ENCODE data around the gene ELOB. TPM values are rescaled to one million over a fixed set of nuclear protein-coding genes. Genes with fewer than 3 reads are reported as not detected.

Gene ELOB
- polyA plus RNA-seq, 1 experiment: 146 TPM

DNA sequence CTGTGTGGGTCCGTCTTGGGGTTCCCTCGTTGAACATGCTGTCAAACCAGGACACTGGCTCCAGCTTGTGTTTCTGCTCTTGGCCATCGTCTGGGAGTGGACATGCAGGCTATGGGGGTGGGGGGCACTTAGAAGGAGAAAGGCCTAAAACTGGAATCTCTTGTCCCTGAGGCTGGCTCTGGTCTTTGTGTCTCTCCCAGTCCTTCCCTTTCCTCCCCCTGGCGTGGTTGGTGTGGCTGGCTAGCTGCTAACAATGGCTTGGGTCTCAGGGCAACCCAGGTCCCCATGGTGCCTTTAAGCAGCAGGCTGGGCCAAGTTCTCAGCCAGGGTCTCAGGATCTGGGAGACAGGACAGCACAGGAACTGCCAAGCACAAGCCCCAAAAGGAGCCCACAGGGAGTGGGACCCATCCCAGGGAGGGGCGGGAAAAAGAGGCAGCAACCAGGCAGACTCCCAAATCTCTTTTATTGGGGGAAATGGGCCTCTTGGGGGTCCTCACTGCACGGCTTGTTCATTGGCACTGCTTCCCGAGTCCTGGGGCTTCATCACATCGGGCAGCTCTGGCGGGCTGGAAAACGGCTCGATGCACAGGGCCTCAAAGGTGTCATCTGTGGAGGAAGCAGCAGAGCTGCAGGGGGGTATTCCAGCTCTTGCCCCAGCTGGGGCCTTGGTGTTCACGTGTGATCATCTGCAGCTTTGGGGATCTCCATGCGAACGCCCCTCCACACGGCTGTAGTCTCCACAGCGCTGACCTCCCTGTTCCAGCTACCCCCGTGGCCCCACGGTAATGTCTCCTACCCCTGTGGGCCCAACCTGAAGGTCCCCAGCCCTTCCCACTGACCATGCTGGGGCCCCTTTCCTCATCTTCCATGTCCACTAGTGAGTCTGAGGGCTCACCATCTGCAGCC is 5.3 kb downstream of the ELOB start:
- Histone ChIP-seq H3K27me3 (ENCODE audit: control insufficient read depth, insufficient read depth, low read length) (no peaks in the 10 kb centered on the region), H3K9me3 (ENCODE audit: control insufficient read depth, insufficient read depth, low read length) (no peaks in the 10 kb centered on the region; the same call in 1 of the 2 replicates), H3K27ac (ENCODE audit: low read depth, low read length) (peak overlapping the region; percentile 21), H3K4me3 (ENCODE audit: low read depth, low read length) (no peak overlapping the region)
- no peak for TF ChIP-seq CTCF (IDR thresholded peaks at IDR 0.05; ENCODE audit: low read depth, low read length)
- POLR2A ChIA-PET: interaction anchor here (1.1 kb wide), 1 partner anchor 19 kb away, joined by 3 read pairs; the partner anchor contains the start of gene SRRM2
- CTCF ChIA-PET: no interaction called here
- no peak for DNase-seq (ENCODE audit: low read depth, low spot score)

DNA sequence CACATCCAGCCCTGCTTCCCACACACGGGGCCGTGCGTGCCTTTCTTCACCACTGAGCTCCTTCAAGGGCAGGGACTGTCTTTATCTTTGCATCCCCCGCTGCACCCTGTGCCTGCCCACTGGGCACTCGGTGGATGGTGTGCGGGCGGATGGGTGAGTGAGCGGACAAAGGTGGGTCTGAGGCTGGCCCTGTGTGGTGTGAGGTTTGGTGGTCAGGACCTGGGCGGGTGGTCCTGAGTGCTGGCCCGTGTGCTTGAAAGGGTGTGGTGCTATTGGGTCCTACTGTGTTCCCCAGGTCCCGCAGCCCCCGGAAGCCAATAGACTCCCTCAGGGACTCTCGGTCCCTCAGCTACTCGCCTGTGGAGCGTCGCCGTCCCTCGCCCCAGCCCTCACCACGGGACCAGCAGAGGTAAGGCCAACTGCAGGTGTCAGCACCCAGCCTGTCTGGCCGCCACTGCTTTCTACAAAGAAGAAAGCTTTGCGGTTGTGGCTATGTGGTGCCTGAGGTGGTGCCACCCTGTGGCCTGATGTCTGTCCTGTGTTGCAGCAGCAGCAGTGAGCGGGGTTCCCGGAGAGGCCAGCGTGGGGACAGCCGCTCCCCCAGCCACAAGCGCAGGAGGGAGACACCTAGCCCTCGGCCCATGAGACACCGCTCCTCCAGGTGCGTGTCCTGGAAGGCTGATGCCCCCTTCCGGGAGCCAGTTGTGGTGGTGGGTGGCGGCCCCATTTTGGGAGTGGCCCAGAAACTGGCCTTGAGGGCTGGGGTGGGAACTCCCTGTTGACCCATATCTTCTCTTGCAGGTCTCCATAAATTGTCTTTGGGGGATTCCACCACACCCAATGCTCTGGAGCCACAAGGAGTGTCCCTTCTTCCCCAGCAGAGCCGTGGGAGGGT is 6.8 kb downstream of the ELOB start:
- TF ChIP-seq CTCF (IDR thresholded peaks at IDR 0.05; ENCODE audit: low read depth, low read length): no peak
- ChIA-PET CTCF (no interaction called here), POLR2A (no interaction called here)
- DNase-seq (ENCODE audit: low read depth, low spot score): no peak
- Histone ChIP-seq H3K9me3 (ENCODE audit: control insufficient read depth, insufficient read depth, low read length) (peaks cover 13% of the 10 kb centered on the region), H3K4me3 (ENCODE audit: low read depth, low read length) (no peak overlapping the region), H3K27ac (ENCODE audit: low read depth, low read length) (no peak overlapping the region), H3K27me3 (ENCODE audit: control insufficient read depth, insufficient read depth, low read length) (no peaks in the 10 kb centered on the region)

GRCh38 chr16:2769675-2770056 is 7.4 kb downstream of the ELOB start:
- ChIA-PET CTCF (no interaction called here), POLR2A (no interaction called here)
- H3K27ac ChIP-seq (ENCODE audit: low read depth, low read length): no peak overlapping the region
- H3K27me3 ChIP-seq (ENCODE audit: control insufficient read depth, insufficient read depth, low read length): no peaks in the 10 kb centered on the region
- H3K9me3 ChIP-seq (ENCODE audit: control insufficient read depth, insufficient read depth, low read length): peaks cover 19% of the 10 kb centered on the region
- TF ChIP-seq CTCF (IDR thresholded peaks at IDR 0.05; ENCODE audit: low read depth, low read length): no peak
- no peak for DNase-seq (ENCODE audit: low read depth, low spot score)
- no peak overlapping the region for H3K4me3 ChIP-seq (ENCODE audit: low read depth, low read length)

DNA sequence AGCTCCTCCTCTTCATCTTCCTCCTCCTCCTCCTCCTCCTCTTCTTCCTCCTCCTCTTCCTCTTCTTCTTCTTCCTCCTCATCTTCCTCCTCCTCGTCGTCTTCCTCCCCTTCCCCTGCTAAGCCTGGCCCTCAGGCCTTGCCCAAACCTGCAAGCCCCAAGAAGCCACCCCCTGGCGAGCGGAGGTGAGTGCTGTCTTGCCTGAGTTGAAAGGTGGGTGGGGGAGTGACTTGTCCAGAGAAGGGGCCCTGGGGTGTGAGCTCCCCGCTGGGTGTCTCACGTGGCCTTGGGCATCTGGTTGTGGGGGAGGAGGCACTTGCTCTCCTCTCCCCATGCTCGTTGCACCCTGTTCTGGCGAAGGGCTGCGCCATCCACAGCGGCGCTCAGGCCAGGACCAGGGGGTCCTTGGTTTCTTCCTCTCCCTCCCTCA is 8.0 kb downstream of the ELOB start:
- no peak overlapping the region for H3K4me3 ChIP-seq (ENCODE audit: low read depth, low read length)
- ChIA-PET CTCF (no interaction called here), POLR2A (interaction anchor here (0.8 kb wide), 1 partner anchor 99 kb away, joined by 4 read pairs; no protein-coding TSS in a partner anchor)
- DNase-seq (ENCODE audit: low read depth, low spot score): no peak
- H3K27ac ChIP-seq (ENCODE audit: low read depth, low read length): no peak overlapping the region
- peaks cover 20% of the 10 kb centered on the region for H3K9me3 ChIP-seq (ENCODE audit: control insufficient read depth, insufficient read depth, low read length)
- TF ChIP-seq CTCF (IDR thresholded peaks at IDR 0.05; ENCODE audit: low read depth, low read length): no peak
- H3K27me3 ChIP-seq (ENCODE audit: control insufficient read depth, insufficient read depth, low read length): no peaks in the 10 kb centered on the region

All from AG04450 (cell line).